Suprapubic skin (tissue), 3 donors: ENCODE data around the gene WWOX.

Experiments
- CTCF ChIP-seq, 2 donors: fragments of 200-600 bp in 1 of 2; fragments of 450-650 bp in 1 of 2; sonication (generic) in 1 of 2; IDR thresholded peaks; one replicate each; pipeline ENCODE4 v1.5.1; 2016 to 2019; ENCODE audit warnings: antibody characterized with exemption in 2 of 2, mild to moderate bottlenecking in 1 of 2, moderate library complexity in 1 of 2
- POLR2AphosphoS5 ChIP-seq, 3 donors: sonication (generic); formaldehyde crosslinking; IDR thresholded peaks; one replicate each; pipeline ENCODE4 v1.6.1; 2017; ENCODE audit warnings: antibody characterized with exemption in 3 of 3

GRCh38 chr16:79093554-79093967, 994.1 kb downstream of the WWOX start:
- TF ChIP-seq CTCF (IDR thresholded peaks at IDR 0.05) (no peak), POLR2AphosphoS5 (IDR thresholded peaks at IDR 0.05) (no peak)
